ENCODE data around the gene MON1A.
"Not testable (repeated sequence)": the region's sequence is repeated elsewhere in the genome, so short reads cannot be mapped to it uniquely, and the experiment has no call there.

The MON1A gene

GRCh38 chr3:49929291-49930167 is at the start of gene MON1A:
Gene MON1A, minus strand, starts transcription at chr3:49929811. Its CDS starts 16,465 bp downstream, at chr3:49913346.
- CTCF ChIA-PET = interaction anchor here (1.0 to 1.2 kb wide), 2 partner anchors 11 to 120 kb away, joined by 3 to 6 read pairs; partner anchors contain the start of gene RBM6
- H3K27ac Mint-ChIP-seq = peak within 1 kb of the TSS; percentile 58
- H3K4me1 Mint-ChIP-seq = peaks cover 24% of the 10 kb centered on the region
- H3K4me3 Mint-ChIP-seq = peak within 1 kb of the TSS; percentile 78
- H3K9me3 Mint-ChIP-seq = no peaks in the 10 kb centered on the region
- no peaks in the 10 kb centered on the region for H3K27me3 Mint-ChIP-seq
- peak; percentile 93 for DNase-seq
- peaks cover 2% of the 10 kb centered on the region for H3K36me3 Mint-ChIP-seq

GRCh38 chr3:49976942-49977341 is 47.3 kb upstream of the MON1A start:
- no peak overlapping the region for H3K27ac Mint-ChIP-seq
- H3K4me3 Mint-ChIP-seq = no peak overlapping the region
- CTCF ChIA-PET = no interaction called here
- H3K9me3 Mint-ChIP-seq = no peaks in the 10 kb centered on the region
- peaks cover 17% of the 10 kb centered on the region for H3K36me3 Mint-ChIP-seq
- H3K4me1 Mint-ChIP-seq = no peaks in the 10 kb centered on the region
- no peaks in the 10 kb centered on the region for H3K27me3 Mint-ChIP-seq
- DNase-seq = no peak

GRCh38 chr3:49972656-49973055 is 43.0 kb upstream of the MON1A start:
- CTCF ChIA-PET = no interaction called here

GRCh38 chr3:49968346-49968745 is 38.7 kb upstream of the MON1A start:
- CTCF ChIA-PET = no interaction called here
- H3K9me3 Mint-ChIP-seq = no peaks in the 10 kb centered on the region
- H3K36me3 Mint-ChIP-seq = peaks cover 16% of the 10 kb centered on the region
- DNase-seq = no peak
- no peaks in the 10 kb centered on the region for H3K27me3 Mint-ChIP-seq
- H3K4me1 Mint-ChIP-seq = peaks cover 2% of the 10 kb centered on the region
- no peak overlapping the region for H3K27ac Mint-ChIP-seq
- H3K4me3 Mint-ChIP-seq = no peak overlapping the region

More at GRCh38 chr3:49972656-49973055, 43.0 kb upstream of the MON1A start:
- H3K4me3 Mint-ChIP-seq = no peak overlapping the region
- H3K36me3 Mint-ChIP-seq = peaks cover 16% of the 10 kb centered on the region
- H3K27me3 Mint-ChIP-seq = no peaks in the 10 kb centered on the region
- no peak for DNase-seq
- H3K27ac Mint-ChIP-seq = no peak overlapping the region
- no peaks in the 10 kb centered on the region for H3K9me3 Mint-ChIP-seq
- peaks cover 2% of the 10 kb centered on the region for H3K4me1 Mint-ChIP-seq

- Mint-ChIP-seq H3K4me3 (no peak overlapping the region), H3K4me1 (peaks cover 2% of the 10 kb centered on the region), H3K27ac (no peak overlapping the region), H3K27me3 (no peaks in the 10 kb centered on the region), H3K36me3 (peaks cover 11% of the 10 kb centered on the region), H3K9me3 (no peaks in the 10 kb centered on the region)
- no peak for DNase-seq
- CTCF ChIA-PET = no interaction called here
These were observed 37.7 kb upstream of the MON1A start for GRCh38 chr3:49967291-49967690.

GRCh38 chr3:49966233-49966942 is 36.8 kb upstream of the MON1A start:
- Mint-ChIP-seq H3K27me3 (no peaks in the 10 kb centered on the region), H3K9me3 (no peaks in the 10 kb centered on the region), H3K4me1 (peaks cover 2% of the 10 kb centered on the region), H3K36me3 (peaks cover 8% of the 10 kb centered on the region), H3K4me3 (no peak overlapping the region), H3K27ac (no peak overlapping the region)
- DNase-seq = no peak
- CTCF ChIA-PET = no interaction called here

GRCh38 chr3:49955636-49956035 is 26.0 kb upstream of the MON1A start:
- Mint-ChIP-seq H3K36me3 (peaks cover 13% of the 10 kb centered on the region), H3K27me3 (no peaks in the 10 kb centered on the region), H3K27ac (no peak overlapping the region), H3K4me3 (no peak overlapping the region), H3K4me1 (peaks cover 11% of the 10 kb centered on the region), H3K9me3 (no peaks in the 10 kb centered on the region)
- CTCF ChIA-PET = no interaction called here
- no peak for DNase-seq

GRCh38 chr3:49952924-49953323 is 23.3 kb upstream of the MON1A start:
- Mint-ChIP-seq H3K4me3 (no peak overlapping the region), H3K27ac (no peak overlapping the region), H3K27me3 (no peaks in the 10 kb centered on the region), H3K4me1 (peaks cover 8% of the 10 kb centered on the region), H3K36me3 (peaks cover 6% of the 10 kb centered on the region), H3K9me3 (no peaks in the 10 kb centered on the region)
- no peak for DNase-seq
- CTCF ChIA-PET = no interaction called here

GRCh38 chr3:49942651-49943050 is 13.0 kb upstream of the MON1A start:
- DNase-seq = no peak
- Mint-ChIP-seq H3K27ac (peak overlapping the region; percentile 1), H3K4me1 (peaks cover 38% of the 10 kb centered on the region), H3K9me3 (no peaks in the 10 kb centered on the region), H3K36me3 (peaks cover 21% of the 10 kb centered on the region), H3K4me3 (no peak overlapping the region), H3K27me3 (peaks cover 4% of the 10 kb centered on the region)
- CTCF ChIA-PET = no interaction called here

GRCh38 chr3:49940667-49941249 is 11.1 kb upstream of the MON1A start:
- H3K36me3 Mint-ChIP-seq = peaks cover 15% of the 10 kb centered on the region
- CTCF ChIA-PET = interaction anchor here (0.8 to 1.8 kb wide), 2 partner anchors 11 to 16 kb away, joined by 3 to 6 read pairs; partner anchors contain the start of gene MON1A
- peaks cover 36% of the 10 kb centered on the region for H3K4me1 Mint-ChIP-seq
- peak overlapping the region; percentile 97 for H3K27ac Mint-ChIP-seq
- DNase-seq = no peak
- H3K9me3 Mint-ChIP-seq = no peaks in the 10 kb centered on the region
- peaks cover 4% of the 10 kb centered on the region for H3K27me3 Mint-ChIP-seq
- H3K4me3 Mint-ChIP-seq = peak overlapping the region; percentile 98

- Mint-ChIP-seq H3K27me3 (peaks cover 4% of the 10 kb centered on the region), H3K36me3 (peaks cover 15% of the 10 kb centered on the region), H3K27ac (peak within 1 kb of the TSS; percentile 97), H3K4me3 (peak within 1 kb of the TSS; percentile 98), H3K9me3 (no peaks in the 10 kb centered on the region), H3K4me1 (peaks cover 32% of the 10 kb centered on the region)
- peak; percentile 98 for DNase-seq
- CTCF ChIA-PET = interaction anchor here (0.8 to 1.8 kb wide), 2 partner anchors 11 to 15 kb away, joined by 3 to 6 read pairs; partner anchors contain the start of gene MON1A
These were observed 10.5 kb upstream of the MON1A start, which contains the start of gene RBM6 for GRCh38 chr3:49939858-49940666. Gene RBM6, plus strand, starts transcription at chr3:49940150. Its CDS starts 22,492 bp downstream, at chr3:49962642.

GRCh38 chr3:49937090-49937489 is 7.5 kb upstream of the MON1A start:
- no peak overlapping the region for H3K27ac Mint-ChIP-seq
- DNase-seq = no peak
- H3K9me3 Mint-ChIP-seq = no peaks in the 10 kb centered on the region
- peaks cover 4% of the 10 kb centered on the region for H3K27me3 Mint-ChIP-seq
- H3K4me3 Mint-ChIP-seq = no peak overlapping the region
- CTCF ChIA-PET = no interaction called here
- H3K36me3 Mint-ChIP-seq = peaks cover 6% of the 10 kb centered on the region
- H3K4me1 Mint-ChIP-seq = peaks cover 20% of the 10 kb centered on the region

- H3K4me3 Mint-ChIP-seq, DNase-seq, H3K27me3 Mint-ChIP-seq, H3K9me3 Mint-ChIP-seq, H3K36me3 Mint-ChIP-seq, CTCF ChIA-PET, H3K27ac Mint-ChIP-seq: not testable (repeated sequence)
- peaks cover 24% of the 10 kb centered on the region for H3K4me1 Mint-ChIP-seq
These were observed 2.7 kb upstream of the MON1A start for GRCh38 chr3:49932281-49932680.

GRCh38 chr3:49930922-49931321 is 1.3 kb upstream of the MON1A start:
- Mint-ChIP-seq H3K27ac (no peak overlapping the region), H3K36me3 (peaks cover 2% of the 10 kb centered on the region), H3K9me3 (no peaks in the 10 kb centered on the region), H3K4me3 (no peak overlapping the region), H3K4me1 (peaks cover 24% of the 10 kb centered on the region), H3K27me3 (no peaks in the 10 kb centered on the region)
- DNase-seq = no peak
- CTCF ChIA-PET = no interaction called here
